Measurements from ENCODE around the gene PDE6G. TPM values are rescaled to one million over a fixed set of nuclear protein-coding genes. Genes with fewer than 3 reads are reported as not detected.

Gene PDE6G
- total and polyA plus RNA-seq, 2 of the 13 experiments (the other 11 are each of a cell fraction or from before 2014, with no cell fraction given) = 1.4 to 6.7 TPM

DNA sequence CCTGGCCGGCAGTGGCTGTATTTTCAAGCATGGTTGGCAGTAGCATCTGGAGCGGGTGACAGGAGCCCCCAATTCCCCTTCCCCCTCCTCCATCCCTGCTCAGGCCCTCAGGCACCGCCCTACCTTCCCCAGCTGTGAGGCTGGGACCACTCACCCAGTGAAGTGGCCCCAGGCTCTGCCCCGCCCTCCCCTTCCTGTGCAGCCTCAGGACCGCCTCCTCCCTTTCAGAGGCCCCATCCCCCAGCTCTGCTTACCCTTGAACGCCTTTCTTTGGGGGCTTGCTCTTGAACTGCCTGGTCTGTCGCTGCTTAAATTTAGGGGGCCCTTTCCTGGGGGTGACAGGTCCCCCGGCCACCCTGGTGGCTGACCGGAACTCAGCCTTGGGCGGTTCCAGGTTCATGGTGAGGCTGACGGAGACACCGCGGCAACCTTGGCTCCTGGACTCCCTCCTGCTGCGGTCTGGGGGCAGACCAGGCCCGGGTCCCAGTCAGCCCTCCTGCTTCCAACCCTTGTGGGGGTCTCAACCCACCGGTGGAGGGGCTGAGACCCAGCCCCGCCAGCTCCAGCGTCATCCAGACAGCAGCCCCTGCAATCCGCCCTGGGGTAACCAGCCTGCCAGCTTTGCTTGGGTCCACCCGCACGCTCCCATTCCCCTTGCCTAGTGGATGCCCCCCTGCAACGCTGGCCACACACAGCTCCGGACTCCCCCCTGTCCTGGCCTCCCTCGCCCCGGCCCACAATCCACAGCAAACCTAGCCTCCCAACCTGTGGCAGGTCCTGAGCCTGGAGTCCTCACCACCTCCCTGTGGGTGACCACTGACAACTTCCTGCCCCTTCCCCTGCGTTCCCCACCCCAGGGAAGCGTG lies 3.2 kb downstream of the PDE6G start (continued):
- TF ChIP-seq HMGXB3 (CRISPR knock-in tag; IDR thresholded peaks at IDR 0.05; ENCODE audit: borderline replicate concordance) (no peak), FOXP4 (CRISPR knock-in tag; IDR thresholded peaks at IDR 0.05) (0 out of 2 replicates have a peak, but pooled peaks have one; percentile 15), NR1H2 (CRISPR knock-in tag; IDR thresholded peaks at IDR 0.05; ENCODE audit: borderline replicate concordance, low read depth) (no peak), ZNF362 (CRISPR knock-in tag; IDR thresholded peaks at IDR 0.05; ENCODE audit: borderline replicate concordance) (no peak), ZNF567 (CRISPR knock-in tag; IDR thresholded peaks at IDR 0.05; ENCODE audit: borderline replicate concordance) (0 out of 2 replicates have a peak, but pooled peaks have one; percentile 54), SMYD3 (CRISPR knock-in tag; IDR thresholded peaks at IDR 0.05) (no peak), HCFC1 (IDR thresholded peaks at IDR 0.05; ENCODE audit: low read depth, low read length) (no peak), FOXC1 (CRISPR knock-in tag; IDR thresholded peaks at IDR 0.05; ENCODE audit: borderline replicate concordance) (no peak), KDM2A (CRISPR knock-in tag; IDR thresholded peaks at IDR 0.05; ENCODE audit: borderline replicate concordance, low read depth) (peak; percentile 43; the same call in 1 of the 2 replicates), SP2 (CRISPR knock-in tag; IDR thresholded peaks at IDR 0.05) (no peak), ZNF34 (CRISPR knock-in tag; IDR thresholded peaks at IDR 0.05; ENCODE audit: borderline replicate concordance) (no peak), GABPB1 (CRISPR knock-in tag; IDR thresholded peaks at IDR 0.05) (peak; percentile 49; the same call in 1 of the 2 replicates), POGK (CRISPR knock-in tag; conservative IDR thresholded peaks at IDR 0.05) (0 out of 2 replicates have a peak, but pooled peaks have one; percentile 24)
- TF ChIP-seq, protein P1, sequence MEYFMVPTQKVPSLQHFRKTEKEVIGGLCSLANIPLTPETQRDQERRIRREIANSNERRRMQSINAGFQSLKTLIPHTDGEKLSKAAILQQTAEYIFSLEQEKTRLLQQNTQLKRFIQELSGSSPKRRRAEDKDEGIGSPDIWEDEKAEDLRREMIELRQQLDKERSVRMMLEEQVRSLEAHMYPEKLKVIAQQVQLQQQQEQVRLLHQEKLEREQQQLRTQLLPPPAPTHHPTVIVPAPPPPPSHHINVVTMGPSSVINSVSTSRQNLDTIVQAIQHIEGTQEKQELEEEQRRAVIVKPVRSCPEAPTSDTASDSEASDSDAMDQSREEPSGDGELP (IDR thresholded peaks at IDR 0.05; ENCODE audit: borderline replicate concordance, low read depth) = peak; percentile 54; the same call in 1 of the 2 replicates
